NCI-H1436 treated with DMSO at 0.1 percent for 48 hours (cell line): ENCODE results near the gene EZH2.

Source experiments
- DNase-seq: peaks from one replicate; lab custom pipeline; 2025; lab: John Stamatoyannopoulos, UW

EZH2 gene

DNA sequence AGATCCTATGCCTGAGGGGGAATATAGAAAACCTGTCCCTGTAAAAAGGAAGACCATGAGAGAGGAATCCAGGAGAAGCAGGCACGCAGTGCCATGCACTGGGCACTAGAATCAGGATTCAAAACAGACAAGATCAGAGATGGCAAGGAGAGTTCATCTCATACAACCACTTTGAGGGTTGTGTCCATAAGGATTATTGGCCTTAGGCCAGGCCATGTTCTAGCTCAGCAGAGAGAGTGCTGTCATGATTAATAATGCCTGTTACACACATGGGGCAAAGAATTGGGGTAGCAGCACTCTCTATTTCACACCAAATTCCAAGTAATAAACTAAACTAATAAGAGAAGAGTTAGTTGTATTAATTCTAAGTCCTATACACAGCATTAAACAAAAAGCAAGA, 29.1 kb downstream of the EZH2 start:
- no peak for DNase-seq

DNA sequence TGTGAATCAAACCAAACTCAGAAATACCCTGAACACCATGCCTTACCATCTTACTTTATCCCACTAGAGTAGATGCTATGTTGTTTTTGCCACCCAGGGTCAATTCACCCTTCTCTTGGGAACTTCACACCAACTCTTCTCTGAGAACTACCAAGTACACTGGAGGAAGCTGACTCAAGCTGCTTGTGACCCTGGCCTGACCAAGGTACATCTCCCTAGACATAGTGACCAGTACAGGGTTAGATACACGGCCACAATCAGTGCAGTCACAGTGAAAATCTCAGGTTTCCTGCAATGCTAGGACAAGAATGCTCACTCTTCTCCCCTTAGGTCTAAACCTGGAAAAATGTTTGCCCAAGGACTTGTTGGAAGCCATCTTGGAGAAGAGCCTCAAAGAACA, 31.8 kb downstream of the EZH2 start:
- DNase-seq = no peak

DNA sequence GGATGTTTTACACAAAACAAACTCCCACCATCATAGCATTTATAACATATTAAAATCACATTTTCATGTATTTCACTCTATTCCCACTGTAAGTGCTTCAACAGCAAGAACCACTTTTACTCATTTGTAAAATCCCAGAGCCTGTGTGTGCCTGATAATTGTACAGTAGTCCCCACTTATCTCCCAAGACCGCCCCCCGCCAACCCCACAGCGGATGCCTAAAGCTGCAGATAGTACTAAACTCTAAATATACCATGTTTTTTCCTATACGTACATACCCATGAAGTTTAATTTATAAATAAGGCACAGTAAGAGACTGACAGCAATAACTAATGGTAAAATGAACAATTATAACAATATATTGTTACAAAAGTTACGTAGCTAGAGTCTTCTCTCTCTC, 33.5 kb downstream of the EZH2 start:
- no peak for DNase-seq

GRCh38 chr7:148849393-148850098, 34.5 kb downstream of the EZH2 start:
- DNase-seq = no peak

- DNase-seq = no peak
Observed at GRCh38 chr7:148847815-148848734, 36.0 kb downstream of the EZH2 start.

DNA sequence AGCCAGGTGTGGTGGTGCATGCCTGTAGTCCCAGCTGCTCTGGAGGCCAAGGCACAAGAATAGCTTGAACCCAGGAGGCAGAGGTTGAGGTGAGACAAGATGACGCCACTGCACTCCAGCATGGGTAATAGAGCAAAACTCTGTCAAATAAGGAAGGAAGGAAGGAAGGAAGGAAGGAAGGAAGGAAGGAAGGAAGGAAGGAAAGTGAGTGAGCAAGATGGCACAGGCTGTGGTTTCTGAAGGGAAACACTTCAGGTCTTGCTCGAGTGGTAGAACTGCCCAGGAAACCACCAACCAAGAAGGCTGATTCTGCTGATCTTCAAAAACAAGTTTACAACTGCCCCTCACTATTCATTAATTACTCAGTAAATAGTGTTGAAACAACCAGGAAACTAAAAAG, 45.2 kb downstream of the EZH2 start:
- no peak for DNase-seq

- no peak for DNase-seq
Observed at GRCh38 chr7:148835854-148836253, 48.2 kb downstream of the EZH2 start.

DNA sequence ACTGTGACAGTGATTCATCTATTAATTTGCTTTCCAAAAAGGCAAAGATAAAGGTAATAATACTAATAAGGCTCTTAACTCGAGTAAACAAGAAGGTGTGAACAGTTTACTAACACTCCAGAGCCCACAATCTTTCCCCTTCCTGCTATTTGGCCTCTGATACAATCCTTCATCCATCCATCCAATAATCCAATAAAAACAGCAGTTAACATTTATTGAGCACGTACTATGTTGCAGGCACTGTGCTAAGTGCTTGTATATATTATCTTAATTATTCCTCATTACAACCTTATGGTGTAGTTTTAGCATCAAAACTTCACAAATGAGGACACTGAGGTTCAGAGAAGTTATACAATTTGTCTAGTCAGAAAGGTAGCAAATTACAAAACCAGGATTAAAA, 49.5 kb downstream of the EZH2 start:
- no peak for DNase-seq

GRCh38 chr7:148831782-148832181, 52.3 kb downstream of the EZH2 start:
- no peak for DNase-seq

GRCh38 chr7:148830897-148831692, 53.0 kb downstream of the EZH2 start:
- no peak for DNase-seq

- no peak for DNase-seq
Observed at GRCh38 chr7:148828965-148829364, 55.1 kb downstream of the EZH2 start.

- no peak for DNase-seq
Observed at GRCh38 chr7:148825338-148825737, 58.8 kb downstream of the EZH2 start.

GRCh38 chr7:148824864-148825263, 59.2 kb downstream of the EZH2 start:
- no peak for DNase-seq

DNA sequence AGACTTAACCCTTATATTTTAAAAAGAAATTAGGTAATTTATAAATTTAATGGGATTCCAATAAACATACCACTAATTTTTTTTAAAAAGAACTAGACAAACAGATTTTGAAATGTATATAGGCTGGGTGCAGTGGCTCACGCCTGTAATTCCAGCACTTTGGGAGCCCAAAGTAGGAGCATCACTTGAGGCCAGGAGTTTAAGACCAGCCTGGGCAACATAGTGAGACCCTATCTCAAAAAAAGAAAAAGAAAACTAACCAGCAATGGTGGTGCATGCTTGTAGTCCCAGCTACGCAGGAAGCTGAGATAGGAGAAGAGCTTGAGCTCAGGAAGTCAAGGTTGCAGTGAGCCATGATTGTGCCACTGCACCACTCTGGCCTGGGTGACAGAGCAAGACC, 62.7 kb downstream of the EZH2 start:
- no peak for DNase-seq

DNA sequence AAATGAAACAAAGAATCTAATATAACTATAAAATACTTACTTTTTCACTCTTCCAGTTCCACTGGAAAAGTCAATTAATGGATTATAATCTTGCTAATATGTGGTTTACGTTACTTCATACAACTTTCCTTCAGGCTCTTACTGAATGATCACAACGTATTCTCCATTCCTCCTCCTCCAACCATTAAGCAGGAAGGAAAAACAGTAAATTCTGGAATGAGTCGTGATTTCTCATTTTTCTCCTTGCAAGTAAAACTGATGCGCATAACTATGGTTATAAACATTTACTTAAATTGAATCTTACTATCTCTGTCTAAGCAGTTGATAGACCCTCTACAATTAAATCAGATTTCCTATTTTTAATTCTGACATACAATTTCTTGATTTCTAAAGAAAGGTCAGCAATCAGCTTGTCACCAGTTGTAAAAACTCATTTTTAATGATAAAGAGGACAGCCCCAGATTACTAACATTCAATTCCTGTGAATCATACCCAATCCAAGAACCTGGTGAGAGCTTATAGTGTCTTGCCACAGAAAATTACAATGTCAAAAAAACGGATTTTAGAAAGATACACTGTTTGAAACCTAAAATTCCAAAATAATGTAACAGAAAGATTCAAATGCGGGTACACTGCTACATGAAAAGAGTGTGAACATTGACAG, 64.3 kb downstream of the EZH2 start:
- no peak for DNase-seq

GRCh38 chr7:148815612-148816011, 68.5 kb downstream of the EZH2 start:
- no peak for DNase-seq

DNA sequence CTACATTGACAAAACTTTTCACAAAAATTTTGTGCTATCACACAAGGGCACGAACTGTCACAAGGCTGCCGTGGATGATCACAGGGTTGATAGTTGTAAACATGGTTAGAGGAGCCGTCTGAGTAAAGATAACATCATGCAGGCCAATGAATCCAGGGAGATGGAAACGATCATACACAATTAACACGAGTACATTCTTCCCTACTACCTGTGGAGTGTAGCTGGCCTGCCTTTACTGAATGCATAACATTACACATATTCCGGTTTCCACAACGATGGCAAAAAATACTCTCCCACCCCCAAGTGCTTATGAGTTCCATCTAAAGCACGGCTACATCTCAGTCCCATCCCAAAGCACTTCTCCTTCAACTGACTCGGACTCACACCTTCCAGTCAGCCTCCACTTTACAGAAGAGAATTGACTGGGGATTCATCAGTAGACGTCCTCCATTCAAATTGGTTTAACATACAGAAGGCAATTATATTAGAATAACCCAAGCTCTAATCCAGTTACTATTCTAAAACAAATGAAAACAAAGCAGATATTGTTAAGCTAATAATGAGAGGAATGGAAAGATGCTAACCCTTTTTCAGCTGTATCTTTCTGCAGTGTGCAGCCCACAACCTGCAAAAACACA, 69.0 kb downstream of the EZH2 start:
- DNase-seq = no peak

GRCh38 chr7:148813890-148814289, 70.2 kb downstream of the EZH2 start:
- no peak for DNase-seq

- DNase-seq = no peak
Observed at GRCh38 chr7:148811892-148812291, 72.2 kb downstream of the EZH2 start.

DNA sequence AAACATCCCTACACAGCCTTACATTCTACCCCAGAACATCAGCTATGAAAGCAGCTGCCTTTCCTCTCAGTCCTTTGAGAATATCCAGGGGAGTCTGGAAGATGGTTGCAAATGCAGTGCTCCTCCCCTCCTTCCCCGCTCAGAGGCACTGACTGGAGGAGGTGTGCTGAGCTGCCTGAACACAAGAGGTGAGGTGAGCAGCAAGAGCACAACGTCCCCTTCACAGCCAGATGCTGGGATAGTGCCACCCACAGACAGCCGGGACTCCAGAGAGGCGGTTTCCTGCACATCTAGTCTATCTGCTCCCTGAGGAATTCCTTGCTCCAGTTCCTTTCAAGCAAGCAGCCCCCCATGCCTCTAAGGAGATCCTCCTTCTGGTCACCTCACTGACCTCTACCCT, 74.2 kb downstream of the EZH2 start:
- no peak for DNase-seq

GRCh38 chr7:148807436-148807835, 76.7 kb downstream of the EZH2 start:
- no peak for DNase-seq

DNA sequence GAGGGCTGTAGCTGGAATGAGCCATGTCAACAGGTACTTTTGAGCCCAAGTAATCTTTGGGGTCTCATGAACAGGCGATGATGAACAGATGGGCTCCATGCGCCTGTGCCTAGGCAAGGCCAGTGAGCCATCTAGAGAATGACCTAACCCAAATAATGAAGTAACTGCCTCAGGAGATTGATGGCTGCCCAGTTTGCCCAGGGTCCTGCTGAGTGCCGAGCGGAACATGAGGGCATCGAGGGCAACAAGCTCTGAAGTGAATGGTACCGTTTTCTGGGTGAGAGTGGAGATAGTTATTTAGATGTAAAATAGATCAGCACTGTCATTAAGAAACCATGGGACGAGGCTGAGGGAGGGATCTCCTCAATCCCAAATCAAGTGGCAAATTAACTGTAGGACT, 77.9 kb downstream of the EZH2 start:
- no peak for DNase-seq
